Activated B cell treated with CpG ODN at 0.5 μM for 24 hours (primary cell): Measurements from ENCODE around the gene TMA7B. TPM values are rescaled to one million over a fixed set of nuclear protein-coding genes. Genes with fewer than 3 reads are reported as not detected.

Experiments used
- ATAC-seq: fragments of 200-7000 bp; cut with Tn5 transposase; one replicate; pipeline ENCODE4 v1.10.0; 2021; ENCODE audit warnings: low read depth, mild to moderate bottlenecking, moderate library complexity
- CTCF ChIA-PET: fragments of 350-600 bp; sonication (Branson Sonifier 250); formaldehyde crosslinking; loops from one replicate; lab custom pipeline; 2021; ENCODE audit warnings: antibody characterized with exemption; lab: Charles Lee
- POLR2A ChIA-PET: fragments of 350-600 bp; sonication (Branson Sonifier 250); formaldehyde crosslinking; loops from one replicate; lab custom pipeline; 2021; ENCODE audit warnings: antibody characterized with exemption; lab: Charles Lee
- DNase-seq: peaks from one replicate; pipeline ENCODE4 v3.0.0; 2022
- H3K27ac Mint-ChIP-seq: one replicate; pipeline ENCODE4 v1.8.0; 2020; ENCODE audit warnings: mixed read lengths
- H3K27me3 Mint-ChIP-seq: one replicate; pipeline ENCODE4 v1.8.0; 2021; ENCODE audit warnings: mixed read lengths
- H3K36me3 Mint-ChIP-seq: one replicate; pipeline ENCODE4 v1.8.0; 2021; ENCODE audit warnings: low read depth, mixed read lengths
- H3K4me1 Mint-ChIP-seq: one replicate; pipeline ENCODE4 v1.8.0; 2021; ENCODE audit warnings: mixed read lengths
- H3K4me3 Mint-ChIP-seq: one replicate; pipeline ENCODE4 v1.8.0; 2020; ENCODE audit warnings: mild to moderate bottlenecking, mixed read lengths
- H3K9me3 Mint-ChIP-seq: one replicate; pipeline ENCODE4 v1.8.0; 2020; ENCODE audit warnings: mixed read lengths
- intact Hi-C: fragments of 100-400 bp; cut with micrococcal nuclease; formaldehyde crosslinking; loops from one replicate; pipeline ENCODE4 v1.15.1; 2024
- total RNA-seq: library from RNA; stranded (reverse); gene quantifications from 2 replicates; pipeline ENCODE4 v1.2.3, GENCODE V29; 2022
- TF ChIP-seq, protein P1 (sequence below): fragments of 200-600 bp; IDR thresholded peaks from one replicate; pipeline ENCODE4 v1.8.0; 2022; ENCODE audit warnings: antibody characterized with exemption, mild to moderate bottlenecking

The TMA7B gene
- total RNA-seq, 1 donor from 2014 or later = 0.58 TPM

- H3K27ac Mint-ChIP-seq = no peak overlapping the region
- ATAC-seq = no peak
- peaks cover 47% of the 10 kb centered on the region for H3K27me3 Mint-ChIP-seq
- H3K36me3 Mint-ChIP-seq = no peaks in the 10 kb centered on the region
- CTCF ChIA-PET = interaction anchor here (1.0 kb wide), 1 partner anchor 29 kb away, joined by 3 read pairs; no protein-coding TSS in a partner anchor
- POLR2A ChIA-PET = no interaction called here
- DNase-seq = no peak
- TF ChIP-seq, protein P1, sequence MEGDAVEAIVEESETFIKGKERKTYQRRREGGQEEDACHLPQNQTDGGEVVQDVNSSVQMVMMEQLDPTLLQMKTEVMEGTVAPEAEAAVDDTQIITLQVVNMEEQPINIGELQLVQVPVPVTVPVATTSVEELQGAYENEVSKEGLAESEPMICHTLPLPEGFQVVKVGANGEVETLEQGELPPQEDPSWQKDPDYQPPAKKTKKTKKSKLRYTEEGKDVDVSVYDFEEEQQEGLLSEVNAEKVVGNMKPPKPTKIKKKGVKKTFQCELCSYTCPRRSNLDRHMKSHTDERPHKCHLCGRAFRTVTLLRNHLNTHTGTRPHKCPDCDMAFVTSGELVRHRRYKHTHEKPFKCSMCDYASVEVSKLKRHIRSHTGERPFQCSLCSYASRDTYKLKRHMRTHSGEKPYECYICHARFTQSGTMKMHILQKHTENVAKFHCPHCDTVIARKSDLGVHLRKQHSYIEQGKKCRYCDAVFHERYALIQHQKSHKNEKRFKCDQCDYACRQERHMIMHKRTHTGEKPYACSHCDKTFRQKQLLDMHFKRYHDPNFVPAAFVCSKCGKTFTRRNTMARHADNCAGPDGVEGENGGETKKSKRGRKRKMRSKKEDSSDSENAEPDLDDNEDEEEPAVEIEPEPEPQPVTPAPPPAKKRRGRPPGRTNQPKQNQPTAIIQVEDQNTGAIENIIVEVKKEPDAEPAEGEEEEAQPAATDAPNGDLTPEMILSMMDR = no peak
- no peaks in the 10 kb centered on the region for H3K9me3 Mint-ChIP-seq
- H3K4me1 Mint-ChIP-seq = no peaks in the 10 kb centered on the region
- intact Hi-C loops = no loop called here
- no peak overlapping the region for H3K4me3 Mint-ChIP-seq
These were observed 47.9 kb downstream of the TMA7B start for GRCh38 chr22:40007853-40008710.

- Mint-ChIP-seq H3K4me3 (no peak overlapping the region), H3K36me3 (no peaks in the 10 kb centered on the region), H3K27ac (no peak overlapping the region), H3K27me3 (peaks cover 51% of the 10 kb centered on the region), H3K9me3 (no peaks in the 10 kb centered on the region), H3K4me1 (no peaks in the 10 kb centered on the region)
- intact Hi-C loops = no loop called here
- ATAC-seq = no peak
- TF ChIP-seq, protein P1 = no peak
- DNase-seq = no peak
- CTCF ChIA-PET = interaction anchor here (1.0 kb wide), 1 partner anchor 28 kb away, joined by 3 read pairs; no protein-coding TSS in a partner anchor
- POLR2A ChIA-PET = no interaction called here
These were observed 48.6 kb downstream of the TMA7B start for GRCh38 chr22:40008726-40009291.

DNA sequence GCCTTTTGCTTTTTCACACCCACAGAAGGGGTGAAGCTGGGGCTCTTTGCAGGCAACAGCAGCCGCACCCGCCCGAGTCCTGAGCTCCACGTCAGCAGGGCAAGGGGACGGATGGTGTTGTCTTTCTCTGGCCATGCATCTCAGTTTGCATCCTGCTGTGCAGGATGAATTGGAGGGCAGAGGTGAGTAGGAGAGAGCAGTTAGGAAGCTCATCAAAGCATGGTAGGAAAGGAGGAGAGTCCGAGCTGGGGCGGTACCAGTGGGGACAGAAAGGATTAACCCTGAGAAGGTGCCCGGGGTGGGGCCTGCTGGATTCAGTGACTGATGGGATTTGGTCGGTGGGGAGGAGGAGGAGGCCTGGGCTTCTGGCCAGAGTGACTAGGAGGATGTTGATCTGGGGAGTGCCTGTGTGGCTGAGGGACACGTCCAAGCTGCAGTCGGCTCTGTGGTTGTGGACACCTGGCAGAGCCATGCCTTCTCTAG lies 49.1 kb downstream of the TMA7B start:
- ATAC-seq (no peak), DNase-seq (no peak)
- H3K4me1 Mint-ChIP-seq = no peaks in the 10 kb centered on the region
- TF ChIP-seq, protein P1 = no peak
- no peak overlapping the region for H3K27ac Mint-ChIP-seq
- no peaks in the 10 kb centered on the region for H3K36me3 Mint-ChIP-seq
- POLR2A ChIA-PET = no interaction called here
- CTCF ChIA-PET = interaction anchor here (1.0 kb wide), 1 partner anchor 28 kb away, joined by 3 read pairs; no protein-coding TSS in a partner anchor
- H3K4me3 Mint-ChIP-seq = no peak overlapping the region
- H3K9me3 Mint-ChIP-seq = no peaks in the 10 kb centered on the region
- intact Hi-C loops = no loop called here
- peaks cover 51% of the 10 kb centered on the region for H3K27me3 Mint-ChIP-seq

DNA sequence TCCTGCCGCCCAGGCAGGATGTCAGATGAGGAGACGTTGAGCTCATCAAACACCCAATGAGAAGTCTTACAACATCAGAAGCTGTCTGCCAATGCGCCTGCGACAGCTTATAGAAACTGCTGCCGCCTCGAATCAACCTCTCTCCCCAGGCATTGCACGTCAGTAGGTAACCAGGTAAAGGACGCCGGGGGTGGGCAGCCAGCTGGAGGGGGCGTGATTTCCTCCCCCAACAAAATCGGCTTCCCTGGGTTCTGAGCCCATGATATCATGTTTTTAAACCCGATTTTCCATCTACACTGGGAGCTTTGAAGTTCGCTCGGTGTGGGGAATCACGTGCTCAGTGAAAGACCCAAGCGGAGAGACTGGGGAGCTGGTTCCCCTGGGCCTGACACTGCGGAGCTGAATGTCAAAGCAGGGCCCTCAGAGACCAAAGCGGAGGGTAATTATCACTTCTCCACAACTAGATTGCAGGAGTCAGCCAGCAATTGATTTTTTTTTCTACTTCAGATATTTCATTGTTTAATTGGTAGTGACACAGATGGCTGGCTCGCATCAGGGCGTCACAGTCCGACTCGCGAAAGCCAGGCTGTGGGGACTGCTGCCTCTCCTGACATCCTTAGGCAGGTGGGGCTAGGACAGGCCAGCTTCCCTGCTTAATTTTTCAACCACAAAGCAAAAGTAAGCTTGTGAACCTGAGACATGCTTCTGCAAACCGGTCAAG lies 49.9 kb downstream of the TMA7B start:
- intact Hi-C loops = no loop called here
- Mint-ChIP-seq H3K4me3 (no peak overlapping the region), H3K9me3 (no peaks in the 10 kb centered on the region), H3K27me3 (peaks cover 49% of the 10 kb centered on the region), H3K4me1 (no peaks in the 10 kb centered on the region), H3K27ac (no peak overlapping the region), H3K36me3 (no peaks in the 10 kb centered on the region)
- TF ChIP-seq, protein P1 = no peak
- no peak for DNase-seq
- ATAC-seq = no peak
- ChIA-PET POLR2A (no interaction called here), CTCF (no interaction called here)
